ENCODE measurements around the gene IGSF3.
"Not testable (repeated sequence)": the region's sequence is repeated elsewhere in the genome, so short reads cannot be mapped to it uniquely, and the experiment has no call there.

GRCh38 chr1:116608841-116609240 lies 58.7 kb downstream of the IGSF3 start:
- not testable (repeated sequence) for TF ChIP-seq KAT7 (CRISPR knock-in tag; IDR thresholded peaks at IDR 0.05; ENCODE audit: borderline replicate concordance); NR2C2 (CRISPR knock-in tag; IDR thresholded peaks at IDR 0.05); CTCF (IDR thresholded peaks at IDR 0.05); AFF4 (CRISPR knock-in tag; IDR thresholded peaks at IDR 0.05; ENCODE audit: borderline replicate concordance); NFYB (CRISPR knock-in tag; conservative IDR thresholded peaks at IDR 0.05; ENCODE audit: low read depth); NR3C1 (CRISPR knock-in tag; conservative IDR thresholded peaks at IDR 0.05; ENCODE audit: low read depth); TP53 (CRISPR knock-in tag; IDR thresholded peaks at IDR 0.05); ATF3 (CRISPR knock-in tag; conservative IDR thresholded peaks at IDR 0.05); ZBTB21 (CRISPR knock-in tag; IDR thresholded peaks at IDR 0.05; ENCODE audit: borderline replicate concordance); MLX (CRISPR knock-in tag; IDR thresholded peaks at IDR 0.05)
- TF ChIP-seq, protein P1, sequence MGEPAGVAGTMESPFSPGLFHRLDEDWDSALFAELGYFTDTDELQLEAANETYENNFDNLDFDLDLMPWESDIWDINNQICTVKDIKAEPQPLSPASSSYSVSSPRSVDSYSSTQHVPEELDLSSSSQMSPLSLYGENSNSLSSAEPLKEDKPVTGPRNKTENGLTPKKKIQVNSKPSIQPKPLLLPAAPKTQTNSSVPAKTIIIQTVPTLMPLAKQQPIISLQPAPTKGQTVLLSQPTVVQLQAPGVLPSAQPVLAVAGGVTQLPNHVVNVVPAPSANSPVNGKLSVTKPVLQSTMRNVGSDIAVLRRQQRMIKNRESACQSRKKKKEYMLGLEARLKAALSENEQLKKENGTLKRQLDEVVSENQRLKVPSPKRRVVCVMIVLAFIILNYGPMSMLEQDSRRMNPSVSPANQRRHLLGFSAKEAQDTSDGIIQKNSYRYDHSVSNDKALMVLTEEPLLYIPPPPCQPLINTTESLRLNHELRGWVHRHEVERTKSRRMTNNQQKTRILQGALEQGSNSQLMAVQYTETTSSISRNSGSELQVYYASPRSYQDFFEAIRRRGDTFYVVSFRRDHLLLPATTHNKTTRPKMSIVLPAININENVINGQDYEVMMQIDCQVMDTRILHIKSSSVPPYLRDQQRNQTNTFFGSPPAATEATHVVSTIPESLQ (CRISPR knock-in tag; IDR thresholded peaks at IDR 0.05): not testable (repeated sequence)
- TF ChIP-seq, protein P2, sequence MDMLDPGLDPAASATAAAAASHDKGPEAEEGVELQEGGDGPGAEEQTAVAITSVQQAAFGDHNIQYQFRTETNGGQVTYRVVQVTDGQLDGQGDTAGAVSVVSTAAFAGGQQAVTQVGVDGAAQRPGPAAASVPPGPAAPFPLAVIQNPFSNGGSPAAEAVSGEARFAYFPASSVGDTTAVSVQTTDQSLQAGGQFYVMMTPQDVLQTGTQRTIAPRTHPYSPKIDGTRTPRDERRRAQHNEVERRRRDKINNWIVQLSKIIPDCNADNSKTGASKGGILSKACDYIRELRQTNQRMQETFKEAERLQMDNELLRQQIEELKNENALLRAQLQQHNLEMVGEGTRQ (CRISPR knock-in tag; IDR thresholded peaks at IDR 0.05): not testable (repeated sequence)

Measured in WTC11 (cell line).